Subcutaneous abdominal adipose tissue (tissue), 5 donors: ENCODE measurements around the gene HOXA4.
A peak's percentile ranks its signal among the peaks of the same experiment; 100 is the strongest.

Source experiments
- H3K27ac ChIP-seq: one replicate; pipeline ENCODE4 v1.7.0; 2013; ENCODE audit warnings: low read depth, mild to moderate bottlenecking, inconsistent platforms, low read length, moderate library complexity
- H3K27me3 ChIP-seq, 5 donors: one replicate each; pipeline ENCODE4 v1.7.0; 2013; ENCODE audit warnings: low read length in 5 of 5, inconsistent platforms in 1 of 5; ENCODE audit not compliant: control insufficient read depth in 5 of 5, insufficient read depth in 4 of 5
- H3K36me3 ChIP-seq, 5 donors: one replicate each; pipeline ENCODE4 v1.7.0; 2013; ENCODE audit warnings: low read length in 5 of 5; ENCODE audit not compliant: control insufficient read depth in 5 of 5, insufficient read depth in 5 of 5
- H3K4me1 ChIP-seq, 5 donors: one replicate each; pipeline ENCODE4 v1.7.0; 2013; ENCODE audit warnings: low read length in 5 of 5, mild to moderate bottlenecking in 3 of 5, moderate library complexity in 1 of 5; ENCODE audit not compliant: control insufficient read depth in 5 of 5, insufficient read depth in 5 of 5
- H3K4me3 ChIP-seq, 5 donors: one replicate each; pipeline ENCODE4 v1.7.0; 2013; ENCODE audit warnings: low read length in 5 of 5, low read depth in 1 of 5
- H3K9ac ChIP-seq, 5 donors: one replicate each; pipeline ENCODE4 v1.7.0; 2013; ENCODE audit warnings: low read length in 5 of 5, mild to moderate bottlenecking in 4 of 5, moderate library complexity in 3 of 5
- H3K9me3 ChIP-seq, 5 donors: one replicate each; pipeline ENCODE4 v1.7.0; 2013; ENCODE audit warnings: low read length in 5 of 5; ENCODE audit not compliant: control insufficient read depth in 5 of 5
- donor health status: healthy.
- donor health status: healthy.
- donor health status: healthy.
- donor health status: healthy.
- donor health status: healthy.

HOXA4 gene

GRCh38 chr7:27130540-27131389 lies at the start of gene HOXA4:
Gene HOXA4 (minus strand): TSS chr7:27130757. CDS start chr7:27130733, 24 bp downstream.
- H3K4me1 ChIP-seq, result peaks cover 12 to 86% (median 75%) of the 10 kb centered on the region in 5 donors
- peak within 1 kb of the TSS; percentile 78 to 88 (median 82) for H3K4me3 ChIP-seq
- no peaks in the 10 kb centered on the region for H3K9me3 ChIP-seq
- peaks cover 0 to 4% (median 3%) of the 10 kb centered on the region in 5 donors for H3K36me3 ChIP-seq
- H3K27me3 ChIP-seq, result no peaks in the 10 kb centered on the region
- H3K27ac ChIP-seq, result peak within 1 kb of the TSS; percentile 83
- peak within 1 kb of the TSS in 4 of 5 donors; percentile 64 to 81 (median 68) for H3K9ac ChIP-seq

GRCh38 chr7:27179503-27180430 lies 49.2 kb upstream of the HOXA4 start:
- H3K27ac ChIP-seq, result peak overlapping the region; percentile 98
- H3K4me3 ChIP-seq, result peak overlapping the region; percentile 19 to 63 (median 60)
- H3K4me1 ChIP-seq, result peaks cover 2 to 86% (median 82%) of the 10 kb centered on the region in 5 donors
- H3K9me3 ChIP-seq, result no peaks in the 10 kb centered on the region
- peak overlapping the region; percentile 23 to 73 (median 45) for H3K9ac ChIP-seq
- no peaks in the 10 kb centered on the region for H3K36me3 ChIP-seq
- H3K27me3 ChIP-seq, result peaks cover 0 to 38% (median 24%) of the 10 kb centered on the region in 5 donors

GRCh38 chr7:27179030-27179429 lies 48.5 kb upstream of the HOXA4 start:
- no peaks in the 10 kb centered on the region for H3K36me3 ChIP-seq
- peaks cover 2 to 87% (median 83%) of the 10 kb centered on the region in 5 donors for H3K4me1 ChIP-seq
- peaks cover 0 to 36% (median 25%) of the 10 kb centered on the region in 5 donors for H3K27me3 ChIP-seq
- peak overlapping the region; percentile 19 to 63 (median 55) for H3K4me3 ChIP-seq
- H3K9ac ChIP-seq, result peak overlapping the region in 3 of 5 donors; percentile 23 to 73 (median 36)
- peak overlapping the region; percentile 98 for H3K27ac ChIP-seq
- no peaks in the 10 kb centered on the region for H3K9me3 ChIP-seq

- peak overlapping the region in 1 of 5 donors; percentile 63 for H3K4me3 ChIP-seq
Observed at GRCh38 chr7:27178366-27178765, 47.8 kb upstream of the HOXA4 start.

GRCh38 chr7:27177795-27178320 lies 47.3 kb upstream of the HOXA4 start:
- Histone ChIP-seq H3K9me3 (no peaks in the 10 kb centered on the region), H3K36me3 (no peaks in the 10 kb centered on the region), H3K27ac (peak overlapping the region; percentile 98), H3K27me3 (peaks cover 0 to 30% (median 19%) of the 10 kb centered on the region in 5 donors), H3K4me3 (peak overlapping the region in 3 of 5 donors; percentile 13 to 63 (median 40)), H3K4me1 (peaks cover 2 to 85% (median 77%) of the 10 kb centered on the region in 5 donors), H3K9ac (peak overlapping the region in 2 of 5 donors; percentile 40 to 52)

More at GRCh38 chr7:27178366-27178765, 47.8 kb upstream of the HOXA4 start:
- Histone ChIP-seq H3K27me3 (peaks cover 0 to 35% (median 24%) of the 10 kb centered on the region in 5 donors), H3K27ac (peak overlapping the region; percentile 98), H3K9ac (no peak overlapping the region), H3K36me3 (no peaks in the 10 kb centered on the region), H3K9me3 (no peaks in the 10 kb centered on the region), H3K4me1 (peaks cover 2 to 85% (median 79%) of the 10 kb centered on the region in 5 donors)

GRCh38 chr7:27176962-27177794 lies 46.6 kb upstream of the HOXA4 start:
- Histone ChIP-seq H3K9me3 (no peaks in the 10 kb centered on the region), H3K4me3 (peak overlapping the region in 4 of 5 donors; percentile 6 to 40 (median 14)), H3K27ac (peak overlapping the region; percentile 98), H3K27me3 (peaks cover 0 to 29% (median 13%) of the 10 kb centered on the region in 5 donors), H3K9ac (peak overlapping the region in 3 of 5 donors; percentile 16 to 52 (median 40)), H3K4me1 (peaks cover 2 to 86% (median 78%) of the 10 kb centered on the region in 5 donors), H3K36me3 (no peaks in the 10 kb centered on the region)

GRCh38 chr7:27176524-27176845 lies 45.9 kb upstream of the HOXA4 start:
- H3K9ac ChIP-seq, result no peak overlapping the region
- H3K36me3 ChIP-seq, result no peaks in the 10 kb centered on the region
- peak overlapping the region; percentile 98 for H3K27ac ChIP-seq
- peaks cover 2 to 87% (median 82%) of the 10 kb centered on the region in 5 donors for H3K4me1 ChIP-seq
- no peaks in the 10 kb centered on the region for H3K9me3 ChIP-seq
- H3K4me3 ChIP-seq, result peak overlapping the region in 1 of 5 donors; percentile 13
- H3K27me3 ChIP-seq, result peaks cover 0 to 29% (median 9%) of the 10 kb centered on the region in 5 donors

GRCh38 chr7:27175626-27176523 lies 45.3 kb upstream of the HOXA4 start:
- peak overlapping the region in 3 of 5 donors; percentile 13 to 24 (median 13) for H3K4me3 ChIP-seq
- peak overlapping the region in 1 of 5 donors; percentile 46 for H3K9ac ChIP-seq
- H3K9me3 ChIP-seq, result no peaks in the 10 kb centered on the region
- no peaks in the 10 kb centered on the region for H3K36me3 ChIP-seq
- H3K27ac ChIP-seq, result peak overlapping the region; percentile 98
- peaks cover 0 to 31% (median 9%) of the 10 kb centered on the region in 5 donors for H3K27me3 ChIP-seq
- peaks cover 2 to 88% (median 83%) of the 10 kb centered on the region in 5 donors for H3K4me1 ChIP-seq
